CD14-positive monocyte (primary cell): Measurements from ENCODE around the gene SMCP. TPM values are rescaled to one million over a fixed set of nuclear protein-coding genes. Genes with fewer than 3 reads are reported as not detected.

Source experiments
- DNase-seq, 3 donors: peaks; one replicate each; pipeline ENCODE4 v3.0.0-alpha.2; 2011 to 2022
- H2AFZ ChIP-seq: 2 replicates; pipeline ENCODE4 v1.6.0; 2012; ENCODE audit warnings: mild to moderate bottlenecking, low read depth, low read length, inconsistent platforms; ENCODE audit not compliant: insufficient read depth, poor library complexity, severe bottlenecking
- H3K27ac ChIP-seq, 2 donors: 1 replicate in 1 of 2; 2 replicates in 1 of 2; pipeline ENCODE4 v1.5.1; 2012 to 2013; ENCODE audit warnings: low read length in 2 of 2, control low read depth in 1 of 2, inconsistent platforms in 1 of 2, low read depth in 1 of 2, mild to moderate bottlenecking in 1 of 2
- H3K27me3 ChIP-seq, 2 donors: one replicate each; pipeline versions ENCODE4 v1.6.0 to v1.6.1; 2011 to 2013; ENCODE audit warnings: low read length in 2 of 2; ENCODE audit not compliant: control insufficient read depth in 2 of 2, insufficient read depth in 2 of 2
- H3K36me3 ChIP-seq, 2 donors: replicated peaks in 1 of 2; 1 replicate in 1 of 2; 2 replicates in 1 of 2; pipeline versions ENCODE4 v1.5.1 to v1.6.1; 2012 to 2013; ENCODE audit warnings: low read length in 2 of 2, control low read depth in 1 of 2, inconsistent platforms in 1 of 2, mild to moderate bottlenecking in 1 of 2; ENCODE audit not compliant: insufficient read depth in 2 of 2, control insufficient read depth in 1 of 2
- H3K4me1 ChIP-seq, 2 donors: 1 replicate in 1 of 2; 2 replicates in 1 of 2; pipeline versions ENCODE4 v1.5.1 to v1.6.1; 2012 to 2013; ENCODE audit warnings: low read length in 2 of 2, control low read depth in 1 of 2, inconsistent platforms in 1 of 2, mild to moderate bottlenecking in 1 of 2, moderate library complexity in 1 of 2; ENCODE audit not compliant: insufficient read depth in 2 of 2, control insufficient read depth in 1 of 2
- H3K4me2 ChIP-seq: replicated peaks from 2 replicates; pipeline ENCODE3; 2012; ENCODE audit warnings: low read length, moderate library complexity, mild to moderate bottlenecking; ENCODE audit not compliant: poor library complexity, severe bottlenecking; ENCODE audit errors: extremely low read depth
- H3K4me3 ChIP-seq, 3 experiments: fragments of 200-600 bp in 1 of 3; sonication (generic) in 1 of 3; replicated peaks in 1 of 3; 1 replicate in 2 of 3; 2 replicates in 1 of 3; pipeline ENCODE4 v1.5.1; 2011 to 2013; ENCODE audit warnings: low read length in 3 of 3, mild to moderate bottlenecking in 3 of 3, control low read depth in 2 of 3, low read depth in 2 of 3, inconsistent platforms in 1 of 3, moderate library complexity in 1 of 3
- H3K79me2 ChIP-seq: 2 replicates; pipeline ENCODE4 v1.6.0; 2012; ENCODE audit warnings: mild to moderate bottlenecking, control low read depth, inconsistent platforms, low read length, moderate library complexity; ENCODE audit not compliant: insufficient read depth
- H3K9ac ChIP-seq: 2 replicates; pipeline ENCODE4 v1.6.0; 2017; ENCODE audit warnings: low read length, mild to moderate bottlenecking; ENCODE audit not compliant: insufficient read depth, poor library complexity, severe bottlenecking
- H3K9me3 ChIP-seq, 2 donors: replicated peaks in 1 of 2; 1 replicate in 1 of 2; 2 replicates in 1 of 2; pipeline versions ENCODE4 v1.5.1 to v1.6.1; 2012 to 2013; ENCODE audit warnings: low read length in 2 of 2, control low read depth in 1 of 2; ENCODE audit not compliant: control insufficient read depth in 1 of 2, insufficient read depth in 1 of 2
- H4K20me1 ChIP-seq: 2 replicates; pipeline ENCODE4 v1.6.0; 2012; ENCODE audit warnings: mild to moderate bottlenecking, low read length, control low read depth, moderate library complexity; ENCODE audit not compliant: insufficient read depth
- H3K27ac Mint-ChIP-seq, 7 donors: one replicate each; pipeline ENCODE4 v1.8.0; 2020; ENCODE audit warnings: mild to moderate bottlenecking in 7 of 7, mixed read lengths in 7 of 7, moderate library complexity in 6 of 7, inconsistent platforms in 2 of 7
- H3K27me3 Mint-ChIP-seq, 3 donors: one replicate each; pipeline ENCODE4 v1.8.0; 2021 to 2022; ENCODE audit warnings: low read depth in 3 of 3, mild to moderate bottlenecking in 3 of 3, mixed read lengths in 3 of 3, moderate library complexity in 3 of 3, inconsistent platforms in 1 of 3
- H3K36me3 Mint-ChIP-seq, 2 donors: one replicate each; pipeline ENCODE4 v1.8.0; 2020; ENCODE audit warnings: mixed read lengths in 2 of 2, inconsistent platforms in 1 of 2, mild to moderate bottlenecking in 1 of 2
- H3K4me1 Mint-ChIP-seq: one replicate; pipeline ENCODE4 v1.8.0; 2020; ENCODE audit warnings: mild to moderate bottlenecking, mixed read lengths
- H3K4me3 Mint-ChIP-seq, 2 donors: one replicate each; pipeline ENCODE4 v1.8.0; 2020; ENCODE audit warnings: mild to moderate bottlenecking in 2 of 2, mixed read lengths in 2 of 2, moderate library complexity in 1 of 2
- H3K9me3 Mint-ChIP-seq, 7 donors: one replicate each; pipeline ENCODE4 v1.8.0; 2020 to 2022; ENCODE audit warnings: mixed read lengths in 7 of 7, mild to moderate bottlenecking in 6 of 7, moderate library complexity in 6 of 7, inconsistent platforms in 2 of 7
- WGBS: methylation state at CpG from one replicate; pipeline ENCODE4 v1.1.5; 2013; ENCODE audit warnings: missing lambda C conversion rate; ENCODE audit not compliant: insufficient coverage; 5-methylcytosine and 5-hydroxymethylcytosine counted together
- intact Hi-C, 2 donors: fragments of 100-400 bp; cut with micrococcal nuclease; formaldehyde crosslinking; loops; one replicate each; pipeline versions ENCODE4 v1.15.0 to v1.15.1; 2023
- polyA plus RNA-seq, 3 donors: library from polyadenylated mRNA; depleted of rRNA in 1 of 3; unstranded in 2 of 3; stranded (reverse) in 1 of 3; fragments of 300-500 nt in 2 of 3; fragments of >200 nt in 1 of 3; fragmentation: Illumina TruSeq in 2 of 3; gene quantifications; 1 replicate in 2 of 3; 2 replicates in 1 of 3; pipeline ENCODE4 v1.2.3, GENCODE V29; 2012 to 2021
- TF ChIP-seq, protein P1 (sequence below): fragments of 200-600 bp; IDR thresholded peaks from one replicate; pipeline ENCODE4 v1.8.0; 2022; ENCODE audit warnings: antibody characterized with exemption, mild to moderate bottlenecking

The SMCP gene
- polyA plus RNA-seq, 3 donors, result not detected

GRCh38 chr1:152912471-152912870, 34.3 kb downstream of the SMCP start:
- H3K79me2 ChIP-seq, result no peaks in the 10 kb centered on the region
- TF ChIP-seq, protein P1, sequence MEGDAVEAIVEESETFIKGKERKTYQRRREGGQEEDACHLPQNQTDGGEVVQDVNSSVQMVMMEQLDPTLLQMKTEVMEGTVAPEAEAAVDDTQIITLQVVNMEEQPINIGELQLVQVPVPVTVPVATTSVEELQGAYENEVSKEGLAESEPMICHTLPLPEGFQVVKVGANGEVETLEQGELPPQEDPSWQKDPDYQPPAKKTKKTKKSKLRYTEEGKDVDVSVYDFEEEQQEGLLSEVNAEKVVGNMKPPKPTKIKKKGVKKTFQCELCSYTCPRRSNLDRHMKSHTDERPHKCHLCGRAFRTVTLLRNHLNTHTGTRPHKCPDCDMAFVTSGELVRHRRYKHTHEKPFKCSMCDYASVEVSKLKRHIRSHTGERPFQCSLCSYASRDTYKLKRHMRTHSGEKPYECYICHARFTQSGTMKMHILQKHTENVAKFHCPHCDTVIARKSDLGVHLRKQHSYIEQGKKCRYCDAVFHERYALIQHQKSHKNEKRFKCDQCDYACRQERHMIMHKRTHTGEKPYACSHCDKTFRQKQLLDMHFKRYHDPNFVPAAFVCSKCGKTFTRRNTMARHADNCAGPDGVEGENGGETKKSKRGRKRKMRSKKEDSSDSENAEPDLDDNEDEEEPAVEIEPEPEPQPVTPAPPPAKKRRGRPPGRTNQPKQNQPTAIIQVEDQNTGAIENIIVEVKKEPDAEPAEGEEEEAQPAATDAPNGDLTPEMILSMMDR, result no peak
- no peak overlapping the region for H3K4me3 Mint-ChIP-seq
- no peaks in the 10 kb centered on the region for H3K4me1 ChIP-seq
- H2AFZ ChIP-seq, result no peak overlapping the region
- peaks cover 0 to 5% (median 0%) of the 10 kb centered on the region in 7 donors for H3K9me3 Mint-ChIP-seq
- H3K4me3 ChIP-seq, result no peak overlapping the region
- H3K4me1 Mint-ChIP-seq, result no peaks in the 10 kb centered on the region
- 83% methylated on average over 1 of the region's 1 CpG for WGBS
- no peak overlapping the region for H3K27ac ChIP-seq
- intact Hi-C loops, result no loop called here
- H3K27me3 ChIP-seq, result peaks cover 0 to 3% of the 10 kb centered on the region in 2 donors
- H3K36me3 Mint-ChIP-seq, result no peaks in the 10 kb centered on the region
- H3K4me2 ChIP-seq, result no peak overlapping the region
- H3K9me3 ChIP-seq, result no peaks in the 10 kb centered on the region
- peaks cover 7 to 17% (median 11%) of the 10 kb centered on the region in 3 donors for H3K27me3 Mint-ChIP-seq
- H4K20me1 ChIP-seq, result no peaks in the 10 kb centered on the region
- DNase-seq, result no peak
- H3K27ac Mint-ChIP-seq, result no peak overlapping the region
- H3K36me3 ChIP-seq, result no peaks in the 10 kb centered on the region
- H3K9ac ChIP-seq, result no peak overlapping the region

DNA sequence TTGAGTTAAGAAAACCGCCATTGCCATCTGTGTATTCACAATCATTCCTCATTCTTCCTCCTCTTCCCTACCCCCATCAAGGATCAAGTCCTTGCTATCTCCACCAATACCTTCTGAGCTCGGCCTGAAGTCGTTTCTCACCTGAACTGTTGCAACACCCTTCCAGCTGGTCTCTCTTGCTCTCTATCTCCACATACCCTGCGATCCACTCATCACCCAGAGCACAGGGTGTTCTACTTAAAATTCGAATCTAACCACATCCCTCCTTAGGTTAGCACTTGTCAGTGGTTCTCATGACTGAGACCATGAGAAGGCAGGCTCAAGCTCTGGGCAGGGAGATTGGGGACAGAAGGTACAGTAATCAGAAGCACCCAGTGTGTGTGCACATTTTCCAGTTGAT, 34.8 kb downstream of the SMCP start:
- Histone ChIP-seq H3K4me3 (no peak overlapping the region), H3K4me1 (no peaks in the 10 kb centered on the region), H3K4me2 (no peak overlapping the region), H2AFZ (no peak overlapping the region), H3K9me3 (no peaks in the 10 kb centered on the region), H4K20me1 (no peaks in the 10 kb centered on the region), H3K27me3 (peaks cover 2 to 3% of the 10 kb centered on the region in 2 donors), H3K79me2 (no peaks in the 10 kb centered on the region), H3K27ac (no peak overlapping the region), H3K9ac (no peak overlapping the region), H3K36me3 (no peaks in the 10 kb centered on the region)
- TF ChIP-seq, protein P1, result no peak
- peaks cover 0 to 5% (median 0%) of the 10 kb centered on the region in 7 donors for H3K9me3 Mint-ChIP-seq
- H3K36me3 Mint-ChIP-seq, result no peaks in the 10 kb centered on the region
- DNase-seq, result no peak
- intact Hi-C loops, result no loop called here
- H3K4me3 Mint-ChIP-seq, result no peak overlapping the region
- WGBS, result 84% methylated on average over 3 of the region's 5 CpGs
- no peaks in the 10 kb centered on the region for H3K4me1 Mint-ChIP-seq
- H3K27me3 Mint-ChIP-seq, result peaks cover 9 to 19% (median 11%) of the 10 kb centered on the region in 3 donors
- no peak overlapping the region for H3K27ac Mint-ChIP-seq
